Measurements from ENCODE around the gene DDOST.

DNA sequence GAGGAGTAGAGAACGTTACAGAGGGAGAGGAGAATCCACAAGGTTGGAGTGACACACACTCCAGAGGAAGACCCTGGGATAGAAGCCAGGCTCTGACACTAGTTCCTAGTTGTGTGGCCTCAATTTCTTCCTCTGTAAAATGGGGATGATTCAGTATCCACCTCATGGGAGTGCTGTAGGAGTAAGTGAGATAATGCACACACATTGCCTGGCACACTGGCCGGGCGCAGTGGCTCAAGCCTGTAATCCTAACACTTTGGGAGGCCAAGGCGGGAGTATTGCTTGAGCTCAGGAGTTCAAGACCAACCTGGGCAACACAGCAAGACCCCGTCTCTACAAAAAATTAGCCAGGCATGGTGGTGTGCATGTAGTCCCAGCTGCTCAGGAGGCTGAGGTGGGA, 47.7 kb upstream of the DDOST start:
- TF ChIP-seq, protein P1, sequence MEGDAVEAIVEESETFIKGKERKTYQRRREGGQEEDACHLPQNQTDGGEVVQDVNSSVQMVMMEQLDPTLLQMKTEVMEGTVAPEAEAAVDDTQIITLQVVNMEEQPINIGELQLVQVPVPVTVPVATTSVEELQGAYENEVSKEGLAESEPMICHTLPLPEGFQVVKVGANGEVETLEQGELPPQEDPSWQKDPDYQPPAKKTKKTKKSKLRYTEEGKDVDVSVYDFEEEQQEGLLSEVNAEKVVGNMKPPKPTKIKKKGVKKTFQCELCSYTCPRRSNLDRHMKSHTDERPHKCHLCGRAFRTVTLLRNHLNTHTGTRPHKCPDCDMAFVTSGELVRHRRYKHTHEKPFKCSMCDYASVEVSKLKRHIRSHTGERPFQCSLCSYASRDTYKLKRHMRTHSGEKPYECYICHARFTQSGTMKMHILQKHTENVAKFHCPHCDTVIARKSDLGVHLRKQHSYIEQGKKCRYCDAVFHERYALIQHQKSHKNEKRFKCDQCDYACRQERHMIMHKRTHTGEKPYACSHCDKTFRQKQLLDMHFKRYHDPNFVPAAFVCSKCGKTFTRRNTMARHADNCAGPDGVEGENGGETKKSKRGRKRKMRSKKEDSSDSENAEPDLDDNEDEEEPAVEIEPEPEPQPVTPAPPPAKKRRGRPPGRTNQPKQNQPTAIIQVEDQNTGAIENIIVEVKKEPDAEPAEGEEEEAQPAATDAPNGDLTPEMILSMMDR (IDR thresholded peaks at IDR 0.05), result no peak
- TF ChIP-seq KDM5A (IDR thresholded peaks at IDR 0.05), result no peak
- TF ChIP-seq REST (IDR thresholded peaks at IDR 0.05), result no peak
- TF ChIP-seq BHLHE40 (IDR thresholded peaks at IDR 0.05; ENCODE audit: low read depth, low read length), result no peak
- TF ChIP-seq POLR2AphosphoS2 (conservative IDR thresholded peaks at IDR 0.05; ENCODE audit: low read length), result no peak
- no peak for TF ChIP-seq EP300 (IDR thresholded peaks at IDR 0.05)
- TF ChIP-seq RAD21 (conservative IDR thresholded peaks at IDR 0.05 in 1 of 2, IDR thresholded peaks at IDR 0.05 in 1 of 2), result no peak
- TF ChIP-seq, protein P2, sequence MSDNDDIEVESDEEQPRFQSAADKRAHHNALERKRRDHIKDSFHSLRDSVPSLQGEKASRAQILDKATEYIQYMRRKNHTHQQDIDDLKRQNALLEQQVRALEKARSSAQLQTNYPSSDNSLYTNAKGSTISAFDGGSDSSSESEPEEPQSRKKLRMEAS (IDR thresholded peaks at IDR 0.05), result no peak
- TF ChIP-seq HDAC2 (IDR thresholded peaks at IDR 0.05), result no peak
- no peak for TF ChIP-seq RNF2 (IDR thresholded peaks at IDR 0.05; ENCODE audit: borderline replicate concordance, low read depth)

Data from A549 (cell line).